Left lung (tissue), 8 donors: ENCODE measurements around the gene ZC3H15. TPM values are rescaled to one million over a fixed set of nuclear protein-coding genes. Genes with fewer than 3 reads are reported as not detected.

Experiments
- polyA plus RNA-seq, 6 donors: library from polyadenylated mRNA; unstranded; fragments of 120-200 nt; gene quantifications; one replicate each; pipeline ENCODE4 v1.2.1, GENCODE V29; 2013; ENCODE audit not compliant: insufficient read length in 6 of 6
- total RNA-seq, 2 donors: library from RNA; stranded (reverse); fragmentation: NEBNext Ultra II Directional; extraction: Animal tissue kit (Norgen Biotek cat#: 25700); gene quantifications; one replicate each; pipeline ENCODE4 v1.2.1, GENCODE V29; 2021
- donor health status: DM: no; HTN: yes; CAD: no.
- donor health status: DM: no; HTN: no; CAD: no.

Gene ZC3H15
- total and polyA plus RNA-seq, 8 donors: 43.4 to 130 (median 97.6) TPM

Other genes with a start within 250 kb of the ZC3H15 start
- gene ITGAV, start 103.8 kb downstream of the ZC3H15 start, total RNA-seq: 100 to 1,000 TPM in 1 of 2 donors, 10 to 100 TPM in 1; 90.0 to 175 TPM
- 10 to 100 TPM; 53.6 to 65.2 (median 55.5) TPM for gene ITGAV, start 103.8 kb downstream of the ZC3H15 start, polyA plus RNA-seq
- gene FAM171B, start 207.8 kb downstream of the ZC3H15 start, total RNA-seq: 1 to 10 TPM; 2.8 to 5.6 TPM
- 10 to 100 TPM in 2 of 6 donors, 1 to 10 TPM in 4; 7.3 to 10.2 (median 9.3) TPM for gene FAM171B, start 207.8 kb downstream of the ZC3H15 start, polyA plus RNA-seq